IPS-NIHi7 (cell line): ENCODE results near the gene KRT7.
"Not testable (repeated sequence)": the region's sequence is repeated elsewhere in the genome, so short reads cannot be mapped to it uniquely, and the experiment has no call there.

Source experiments
- DNase-seq: peaks from one replicate; pipeline ENCODE4 v3.0.0; 2012; ENCODE audit warnings: mixed read lengths; ENCODE audit errors: extremely low spot score

Gene KRT7

DNA sequence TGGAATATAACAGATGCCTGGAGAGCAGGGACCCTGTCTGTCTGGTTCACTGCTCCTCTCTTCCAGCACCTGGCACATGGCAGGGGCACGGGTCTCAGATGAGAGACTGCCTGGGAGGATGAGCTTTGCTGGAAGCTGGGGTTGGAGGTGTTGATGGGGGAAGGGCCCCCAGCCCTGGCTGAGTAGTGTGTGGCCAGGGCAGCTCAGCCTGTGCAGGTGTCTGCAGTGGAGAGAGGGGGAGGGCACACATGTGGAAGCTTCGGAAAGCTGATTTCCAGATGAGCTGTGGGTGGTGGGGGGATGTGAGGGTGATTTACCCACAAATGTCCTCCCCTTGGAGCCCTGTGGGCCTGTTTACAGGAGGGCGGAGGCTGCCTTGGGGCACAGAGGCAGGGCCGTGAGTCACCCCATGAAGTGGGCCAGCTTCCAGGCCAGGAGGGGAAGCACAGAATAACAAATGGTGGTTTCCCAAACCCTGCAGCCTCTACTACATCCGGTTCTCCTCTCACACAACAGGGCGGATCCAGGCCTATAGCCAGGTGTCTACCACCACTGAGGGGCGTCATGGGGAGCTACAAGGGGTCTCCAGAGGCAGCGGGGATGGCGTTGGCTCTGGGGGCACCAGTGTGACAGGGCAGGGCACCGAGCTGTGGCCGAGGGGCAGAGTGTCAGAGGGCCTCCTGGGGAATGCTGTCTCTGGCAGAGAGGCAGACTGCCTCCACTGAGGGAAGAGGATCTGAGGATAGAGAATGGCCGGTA lies 11.0 kb downstream of the KRT7 start:
- DNase-seq: no peak

DNA sequence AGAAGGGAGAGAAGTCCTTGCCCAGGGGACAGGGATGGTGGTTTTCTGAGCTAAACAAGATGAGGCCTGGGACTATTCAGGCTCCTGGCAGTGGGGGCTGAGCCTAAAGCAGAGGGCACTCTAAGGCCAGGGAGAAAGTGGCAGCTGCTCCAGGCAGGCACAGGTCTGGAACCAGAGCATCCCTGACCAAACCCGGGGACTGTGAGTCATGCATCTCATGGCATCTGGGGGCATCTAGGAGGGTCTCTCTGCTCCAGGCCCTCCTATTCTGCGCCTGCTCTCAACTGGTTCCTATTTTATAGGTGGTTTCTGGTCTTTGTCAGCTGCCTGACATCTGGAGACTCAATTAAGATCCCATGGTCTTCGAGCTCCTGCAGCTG lies 11.6 kb downstream of the KRT7 start:
- DNase-seq: no peak

DNA sequence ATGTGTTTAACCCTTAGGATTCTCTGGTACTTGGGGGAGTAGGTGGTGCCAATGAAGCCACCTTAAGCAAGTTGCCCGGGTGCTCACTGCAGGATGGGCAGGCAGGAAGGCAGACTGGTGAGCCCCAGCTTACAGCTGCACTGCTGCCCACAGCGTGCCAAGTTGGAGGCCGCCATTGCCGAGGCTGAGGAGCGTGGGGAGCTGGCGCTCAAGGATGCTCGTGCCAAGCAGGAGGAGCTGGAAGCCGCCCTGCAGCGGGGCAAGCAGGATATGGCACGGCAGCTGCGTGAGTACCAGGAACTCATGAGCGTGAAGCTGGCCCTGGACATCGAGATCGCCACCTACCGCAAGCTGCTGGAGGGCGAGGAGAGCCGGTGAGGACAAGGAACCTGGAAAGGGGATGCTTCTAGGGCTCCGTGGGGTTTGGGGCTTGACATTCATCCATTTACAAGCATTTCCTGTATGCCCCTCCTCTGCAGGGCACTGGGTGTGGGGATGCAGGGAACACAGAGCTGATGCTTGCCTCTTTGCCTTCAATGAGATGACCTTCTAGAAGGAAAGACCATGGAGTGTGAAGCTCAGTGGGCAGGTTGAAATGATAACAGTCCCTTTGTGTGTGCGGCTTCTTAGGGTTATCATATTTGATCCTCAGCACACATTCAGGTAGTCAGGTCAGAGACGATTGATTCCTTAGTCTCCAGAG lies 12.4 kb downstream of the KRT7 start:
- no peak for DNase-seq

DNA sequence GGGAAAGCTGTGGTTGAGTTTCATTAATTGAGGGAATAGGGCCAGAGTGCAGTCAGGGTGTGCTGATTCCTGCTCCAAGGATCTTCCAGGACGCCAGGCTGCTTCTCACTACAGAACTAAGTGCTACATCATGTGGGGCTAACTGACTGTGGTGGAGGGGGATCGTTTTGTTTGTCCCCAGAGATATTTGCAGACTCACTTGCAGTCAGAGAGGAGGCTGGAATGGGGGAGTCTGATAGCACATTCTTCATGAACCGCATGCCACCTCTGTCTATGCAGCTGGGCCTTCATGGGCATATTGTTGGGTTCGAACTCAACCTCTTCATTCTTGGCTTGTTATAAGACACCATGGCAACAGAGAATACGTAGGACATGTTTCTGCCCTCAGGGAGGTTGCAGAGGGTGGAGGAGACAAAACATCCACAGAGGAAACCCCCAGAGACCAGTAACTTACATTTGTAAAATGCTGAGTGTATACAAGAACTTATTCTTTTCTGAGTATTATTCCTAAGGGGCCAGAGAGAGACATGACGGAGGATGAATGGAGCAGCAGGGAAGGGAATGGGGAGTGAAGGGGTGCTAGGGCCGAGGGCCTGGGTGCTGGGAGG lies 13.0 kb downstream of the KRT7 start:
- no peak for DNase-seq

DNA sequence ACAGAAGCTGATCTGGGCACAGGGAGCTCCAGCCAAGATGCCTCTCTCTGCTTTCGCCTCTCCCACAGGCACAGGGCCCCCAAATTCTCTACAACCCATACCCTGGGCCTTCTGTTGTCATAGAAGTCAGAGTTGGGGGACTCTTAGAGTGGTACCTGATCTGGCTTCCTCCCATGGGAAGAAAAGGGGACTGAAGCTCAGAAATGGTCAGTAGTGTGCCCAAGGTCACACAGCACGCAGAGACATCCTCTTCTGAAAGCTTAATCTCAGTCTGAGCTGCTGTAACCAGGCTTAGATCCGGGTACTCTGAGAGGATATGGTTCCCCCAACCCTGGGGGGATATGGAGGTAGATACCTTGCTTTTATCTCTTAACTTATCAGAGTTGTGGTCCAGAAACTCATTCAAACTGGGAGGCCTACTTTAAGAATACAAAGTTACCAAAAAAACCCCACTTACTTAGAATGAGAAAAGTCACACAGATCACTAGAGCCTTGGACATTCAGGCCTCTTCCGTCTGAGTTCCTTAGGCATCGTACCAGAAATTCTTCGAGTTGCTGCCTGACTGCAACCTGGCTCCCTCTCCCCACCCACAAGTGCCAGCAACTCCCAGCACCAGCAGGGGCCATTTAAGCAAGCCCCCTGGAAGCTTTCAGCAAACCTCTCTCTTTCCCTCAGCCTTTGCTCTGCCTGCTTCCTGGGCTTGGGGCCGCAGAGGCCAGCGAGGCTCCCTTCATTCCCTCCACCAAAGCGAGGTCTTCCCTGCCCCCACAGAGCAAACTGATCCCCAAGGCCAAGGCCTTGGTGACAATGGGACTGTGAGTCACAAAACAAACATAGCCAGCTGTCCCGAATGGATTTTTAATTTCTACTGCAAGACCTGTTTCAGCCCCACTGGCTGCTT lies 13.9 kb downstream of the KRT7 start:
- DNase-seq: no peak

DNA sequence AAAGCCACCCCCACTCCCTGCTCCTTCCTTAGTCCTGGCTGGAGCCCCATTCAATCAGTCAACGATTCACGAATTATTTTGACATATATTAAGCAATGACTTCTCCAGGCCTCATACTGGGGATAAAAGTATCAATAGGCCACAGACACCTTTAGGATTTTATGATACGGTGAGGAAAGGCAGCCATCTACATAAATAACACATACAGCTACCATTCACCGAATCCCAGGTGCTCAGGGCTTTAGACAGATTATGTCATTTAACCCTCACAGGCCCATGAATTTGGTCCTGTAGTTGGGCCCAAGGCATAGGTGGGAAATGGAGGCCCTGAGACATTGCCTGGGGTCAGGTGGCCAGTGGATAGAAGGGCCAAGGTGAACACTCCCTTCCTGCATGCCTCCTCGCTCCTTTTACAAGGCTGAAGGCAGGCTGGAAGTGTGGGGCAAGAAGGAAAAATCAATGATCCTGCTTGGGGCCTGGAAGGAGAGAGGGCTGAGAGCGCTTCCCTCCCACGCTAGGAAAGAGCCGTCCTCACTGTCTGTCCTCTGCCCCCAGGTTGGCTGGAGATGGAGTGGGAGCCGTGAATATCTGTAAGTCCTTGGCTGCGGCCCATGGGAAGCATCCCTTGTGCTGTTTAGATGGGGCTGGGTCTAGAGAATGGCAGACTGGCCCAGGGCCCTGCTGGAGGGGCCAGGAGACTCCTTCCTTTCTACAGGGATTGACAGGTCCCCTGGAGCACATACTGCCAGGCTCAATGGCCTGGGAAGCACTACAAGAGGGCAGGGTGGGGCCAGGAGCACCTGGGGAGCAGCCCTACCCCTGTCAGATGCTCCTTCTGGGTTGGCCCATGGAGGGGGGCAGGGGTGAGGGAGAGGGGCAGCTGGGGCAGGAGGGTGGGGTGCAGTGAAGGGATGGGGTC lies 14.8 kb downstream of the KRT7 start:
- no peak for DNase-seq

DNA sequence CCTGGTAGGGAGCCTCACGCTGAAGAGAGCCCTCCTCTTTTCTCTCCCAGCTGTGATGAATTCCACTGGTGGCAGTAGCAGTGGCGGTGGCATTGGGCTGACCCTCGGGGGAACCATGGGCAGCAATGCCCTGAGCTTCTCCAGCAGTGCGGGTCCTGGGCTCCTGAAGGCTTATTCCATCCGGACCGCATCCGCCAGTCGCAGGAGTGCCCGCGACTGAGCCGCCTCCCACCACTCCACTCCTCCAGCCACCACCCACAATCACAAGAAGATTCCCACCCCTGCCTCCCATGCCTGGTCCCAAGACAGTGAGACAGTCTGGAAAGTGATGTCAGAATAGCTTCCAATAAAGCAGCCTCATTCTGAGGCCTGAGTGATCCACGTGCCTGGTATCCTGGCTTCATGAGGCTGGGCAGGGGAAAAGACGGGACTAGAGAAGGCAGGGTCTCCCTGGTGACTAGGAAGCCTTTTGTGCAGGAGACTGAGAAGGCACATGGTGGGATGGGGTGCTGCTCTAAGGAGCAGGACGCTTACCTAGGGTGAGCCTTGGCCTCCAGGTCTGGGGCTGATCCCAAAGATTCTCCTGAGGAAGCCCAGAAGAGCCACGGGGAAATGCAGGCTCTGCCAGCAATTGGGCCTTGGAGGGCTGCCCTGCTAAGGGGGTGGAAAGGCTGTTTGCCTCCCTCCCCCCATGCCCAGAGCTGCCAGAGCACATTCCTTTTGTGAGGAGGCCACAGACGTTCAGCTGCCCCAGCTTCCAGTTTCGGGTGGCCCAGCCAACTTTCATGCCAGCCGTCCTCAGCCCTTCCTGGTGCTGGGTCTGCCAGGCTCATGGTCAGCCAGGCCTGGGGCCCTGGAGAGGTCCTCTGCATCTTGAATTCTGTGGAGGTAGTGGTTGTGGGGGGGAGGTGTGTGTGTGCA lies 15.8 kb downstream of the KRT7 start:
- DNase-seq: no peak

DNA sequence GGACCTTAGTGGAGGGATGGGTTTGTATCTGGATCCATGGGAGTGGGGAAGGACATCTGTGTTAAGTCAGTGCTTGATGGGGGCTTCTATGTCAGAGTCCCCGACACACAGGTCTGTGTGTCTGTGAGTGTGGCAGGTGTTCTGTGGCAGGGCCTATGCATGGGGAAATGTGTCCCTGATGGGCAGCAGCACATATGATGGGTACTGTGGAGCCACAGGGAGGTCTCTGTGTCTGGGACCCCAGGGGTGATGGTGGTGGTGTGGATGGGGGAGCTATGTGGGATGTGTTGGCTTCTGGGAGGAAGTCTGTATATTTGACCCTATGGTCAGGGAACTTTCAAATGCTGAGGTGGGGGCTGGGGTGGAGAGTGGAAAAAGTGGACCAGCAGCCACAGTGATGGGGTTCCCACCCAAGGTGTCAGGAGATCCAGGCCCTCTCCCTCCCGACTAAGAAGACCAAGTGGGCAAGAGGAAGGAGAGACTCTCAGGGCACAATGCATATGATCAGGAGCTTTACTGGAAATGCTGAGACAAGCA lies 16.5 kb downstream of the KRT7 start:
- DNase-seq: no peak

DNA sequence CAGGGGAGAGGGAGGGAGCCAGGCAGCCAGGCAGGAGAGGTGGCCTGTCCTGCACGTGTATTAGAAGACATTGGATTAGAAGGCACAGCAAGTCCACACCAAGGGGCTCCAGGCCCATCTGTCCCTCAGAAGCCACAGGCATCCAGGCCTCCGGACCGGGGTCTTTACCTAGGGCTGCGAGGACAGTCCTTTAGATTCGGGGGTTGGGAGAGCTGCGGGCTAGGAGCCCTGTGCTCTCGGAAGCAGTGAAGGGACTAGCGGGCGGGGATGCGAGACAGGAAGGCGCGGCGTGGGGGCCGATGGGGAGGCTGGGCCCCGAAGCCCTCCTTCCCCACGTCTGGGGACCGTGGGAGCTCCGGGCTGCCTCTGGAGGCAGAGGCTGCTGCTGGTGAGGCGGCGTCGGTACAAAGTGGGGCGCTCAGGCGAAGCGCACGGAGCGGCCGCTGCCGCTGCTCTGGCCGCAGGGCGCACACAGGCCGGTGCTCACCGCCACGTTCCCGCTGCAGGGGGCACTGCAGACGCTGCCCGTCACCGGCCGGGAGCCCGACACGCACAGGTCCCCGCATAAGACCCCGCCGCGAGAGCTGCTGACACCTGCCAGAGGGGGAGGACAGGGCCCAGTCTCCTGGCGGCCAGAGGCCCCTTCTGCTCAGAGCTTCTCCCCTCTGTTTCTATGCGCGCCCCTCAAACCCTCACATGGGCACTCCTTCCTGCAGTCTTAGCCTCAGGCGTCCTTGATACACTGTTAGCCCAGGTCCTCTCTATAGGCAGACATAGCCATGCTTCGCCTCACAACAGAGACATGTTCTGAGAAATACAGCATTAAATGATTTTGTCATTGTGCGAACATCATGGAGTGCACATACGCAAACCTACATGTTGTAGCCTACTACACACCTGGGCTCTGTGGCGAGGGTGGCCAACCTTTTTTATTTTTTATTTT lies 17.3 kb downstream of the KRT7 start:
- no peak for DNase-seq

DNA sequence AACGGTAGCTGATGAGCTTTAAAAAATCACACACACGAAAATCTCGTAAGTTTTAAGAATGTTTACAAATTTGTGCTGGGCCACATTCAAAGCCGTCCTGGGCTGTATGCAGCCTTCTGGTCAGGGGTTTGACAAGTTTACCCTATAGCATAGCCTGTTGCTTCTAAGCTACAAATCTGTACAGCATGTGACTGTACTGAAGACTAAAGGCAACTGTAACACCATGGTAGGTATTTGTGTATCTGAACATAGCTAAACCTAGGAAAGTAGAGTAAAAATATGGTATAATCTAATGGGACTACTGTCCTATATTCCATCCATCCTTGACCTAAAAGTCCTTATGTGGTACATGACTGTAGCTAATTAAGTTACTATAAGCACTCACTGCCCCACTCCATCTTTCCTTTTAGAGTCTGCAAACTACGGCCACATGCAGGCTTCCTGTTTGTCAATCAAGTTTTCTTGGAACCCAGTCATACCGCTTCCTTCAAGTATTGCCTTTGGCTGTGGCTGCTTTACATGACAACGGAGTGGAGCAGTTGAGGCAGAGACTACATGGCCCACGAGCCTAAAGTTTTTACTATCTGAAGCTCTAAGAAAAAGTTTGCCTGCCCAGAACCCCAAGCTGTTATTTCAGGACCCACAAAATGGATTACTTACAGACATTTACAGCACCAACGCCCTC lies 18.5 kb downstream of the KRT7 start:
- DNase-seq: no peak

DNA sequence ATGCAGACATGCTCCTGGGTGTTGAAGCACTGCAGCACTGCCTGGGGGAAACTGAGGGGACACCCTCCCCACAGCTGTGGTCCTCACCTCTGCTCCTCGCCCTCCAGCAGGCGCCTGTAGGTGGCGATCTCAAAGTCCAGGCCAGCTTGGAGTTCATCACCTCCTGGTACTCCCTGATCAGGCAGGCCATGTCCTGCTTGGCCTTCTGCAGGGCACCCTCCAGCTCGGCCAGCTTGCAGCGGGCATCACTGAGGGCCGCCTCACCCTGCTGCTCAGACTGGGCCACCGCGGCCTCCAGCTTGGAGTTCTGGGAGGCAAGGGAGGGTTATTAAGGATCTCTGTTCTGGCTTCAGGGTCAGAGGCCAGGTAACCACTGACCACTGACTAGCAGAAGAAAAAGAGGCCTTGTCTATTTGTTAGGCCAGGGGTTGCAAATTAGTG lies 19.2 kb downstream of the KRT7 start:
- not testable (repeated sequence) for DNase-seq

DNA sequence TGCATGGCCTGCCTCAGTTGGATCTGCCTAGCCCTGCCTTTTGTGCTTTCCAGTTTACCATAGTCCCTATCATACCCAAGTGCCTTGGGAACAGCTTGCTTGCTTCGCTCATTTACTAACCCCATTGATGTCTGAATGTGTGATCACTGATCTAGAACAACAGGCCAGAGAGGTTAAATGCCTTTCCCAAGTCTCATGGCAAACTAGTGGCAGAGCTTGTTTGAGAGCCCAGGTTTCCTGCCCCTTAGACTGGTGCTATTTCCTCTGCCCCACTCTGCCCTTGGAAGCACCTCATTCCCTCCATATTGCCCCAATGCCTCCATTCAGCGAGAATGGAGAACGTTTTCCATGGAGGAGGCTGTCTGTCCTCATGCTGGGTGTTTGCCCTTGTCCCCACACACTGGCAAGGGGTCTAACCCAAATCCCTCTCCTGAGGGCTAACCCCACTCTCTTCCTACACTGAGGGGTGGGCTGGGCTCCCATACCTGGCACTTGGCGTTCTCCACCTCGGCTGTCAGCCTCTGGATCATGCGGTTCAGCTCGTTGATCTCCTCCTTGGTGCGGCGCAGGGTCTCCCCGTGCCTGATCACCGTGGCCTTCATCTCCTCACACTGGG lies 19.8 kb downstream of the KRT7 start:
- no peak for DNase-seq

DNA sequence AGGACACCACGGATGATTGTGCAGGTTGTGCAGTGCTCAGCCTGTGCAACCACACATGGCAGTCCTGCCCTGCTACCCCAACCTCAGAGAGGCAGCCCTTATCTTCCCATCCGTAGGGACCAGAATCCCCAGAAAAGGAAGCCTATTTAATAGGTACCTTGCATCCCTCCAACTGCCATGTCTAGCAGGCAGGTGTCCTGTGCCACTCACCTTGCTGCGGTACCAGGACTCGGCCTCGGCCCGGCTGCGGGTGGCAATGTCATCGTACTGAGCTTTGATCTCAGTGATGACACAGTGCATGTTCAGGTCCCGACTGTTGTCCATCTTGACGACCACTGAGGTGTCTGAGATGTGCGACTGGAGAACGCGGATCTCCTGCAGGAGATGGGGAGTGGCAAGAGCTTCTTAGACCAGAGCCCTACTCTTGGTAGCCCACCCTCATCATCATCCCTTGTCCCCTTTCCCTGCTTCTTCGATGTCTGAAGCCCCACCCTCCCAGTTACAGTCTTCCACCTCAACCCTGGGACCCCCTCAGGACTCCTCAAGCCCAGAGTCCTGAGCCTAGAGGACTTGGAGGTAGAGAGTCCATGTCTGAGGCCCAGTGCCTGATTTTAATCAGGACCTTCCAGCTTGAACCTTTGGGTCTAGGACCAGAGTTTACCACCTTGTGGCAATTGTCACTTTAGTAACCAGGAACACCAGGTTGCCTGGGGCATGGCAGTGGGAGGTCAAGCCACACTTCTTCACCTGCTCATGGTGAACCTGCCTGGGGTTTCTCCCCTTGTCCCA lies 20.5 kb downstream of the KRT7 start:
- no peak for DNase-seq

DNA sequence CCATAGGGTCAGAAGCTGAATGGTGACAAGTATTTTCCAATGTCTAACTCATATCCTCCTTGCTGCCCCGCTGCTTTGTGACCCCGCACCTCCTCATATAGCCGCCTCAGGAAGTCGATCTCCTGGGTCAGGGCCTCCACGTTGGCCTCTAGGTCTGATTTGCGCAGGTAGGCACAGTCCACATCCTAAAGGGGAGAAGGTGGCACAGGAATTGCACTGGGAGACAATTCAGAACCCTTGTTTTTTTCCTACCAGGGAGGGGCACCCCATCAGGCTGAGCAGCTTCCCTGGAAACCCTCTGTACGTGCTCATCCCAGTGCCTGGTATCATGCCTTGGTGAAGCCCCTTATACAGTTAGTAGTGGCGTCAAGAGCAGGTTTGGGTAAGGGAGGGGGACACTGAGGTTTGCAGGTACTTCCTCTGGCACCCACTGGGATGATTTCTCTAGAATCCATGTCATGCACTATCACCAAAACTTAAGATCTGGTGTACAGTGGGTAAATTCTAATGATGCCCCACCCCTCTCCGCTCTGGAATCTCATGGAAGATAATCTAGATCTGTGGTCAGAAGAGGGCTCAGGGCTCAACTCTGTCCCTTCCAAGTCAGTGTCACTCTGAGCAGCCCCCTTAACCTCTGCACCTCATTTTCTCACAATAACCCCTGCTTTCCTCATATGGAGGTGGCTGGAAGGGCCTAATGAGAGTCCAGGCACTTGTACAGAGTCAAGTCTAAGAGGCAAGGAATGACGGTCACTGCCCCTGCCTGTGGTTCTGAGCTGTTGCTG lies 21.3 kb downstream of the KRT7 start:
- no peak for DNase-seq

DNA sequence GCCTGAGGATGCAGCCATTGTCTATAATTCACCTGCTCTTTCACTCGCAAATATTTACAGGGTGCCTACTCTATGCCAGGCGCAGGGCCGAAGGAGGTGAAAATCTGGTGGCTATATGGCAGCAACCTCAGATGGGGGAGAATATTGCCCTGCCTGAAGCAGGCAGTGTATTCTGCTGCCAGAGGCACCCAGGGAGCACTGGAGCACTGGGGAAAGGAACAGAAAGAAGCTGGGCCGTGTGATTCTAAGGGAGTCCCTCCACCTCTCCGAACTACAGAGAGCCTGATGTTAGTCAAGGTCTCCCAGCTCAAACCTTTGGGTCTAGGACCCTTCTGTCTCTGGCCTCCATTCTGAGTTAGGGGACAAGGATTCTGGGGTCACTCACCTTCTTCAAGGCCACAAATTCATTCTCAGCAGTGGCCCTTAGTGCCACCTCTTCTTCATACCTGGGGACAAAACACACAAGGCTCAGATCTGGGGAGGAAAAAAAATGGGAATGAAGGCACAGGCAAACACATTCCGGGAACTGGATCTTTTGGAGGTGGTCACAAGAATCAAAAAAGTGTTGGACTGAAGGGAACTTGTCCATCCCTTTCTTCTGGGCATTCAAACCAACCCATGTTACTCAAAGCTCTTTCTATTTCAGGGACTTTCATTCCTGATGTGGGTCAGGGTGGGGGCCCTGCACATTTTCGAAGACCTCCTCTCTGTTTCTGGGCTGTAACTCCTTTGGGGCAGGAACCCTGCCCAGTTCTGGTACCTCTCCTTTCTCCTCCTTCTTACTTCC lies 22.1 kb downstream of the KRT7 start:
- DNase-seq: no peak
